ENCODE measurements around the gene KBTBD2.
"Not testable (repeated sequence)": the region's sequence is repeated elsewhere in the genome, so short reads cannot be mapped to it uniquely, and the experiment has no call there.

Gene KBTBD2

DNA sequence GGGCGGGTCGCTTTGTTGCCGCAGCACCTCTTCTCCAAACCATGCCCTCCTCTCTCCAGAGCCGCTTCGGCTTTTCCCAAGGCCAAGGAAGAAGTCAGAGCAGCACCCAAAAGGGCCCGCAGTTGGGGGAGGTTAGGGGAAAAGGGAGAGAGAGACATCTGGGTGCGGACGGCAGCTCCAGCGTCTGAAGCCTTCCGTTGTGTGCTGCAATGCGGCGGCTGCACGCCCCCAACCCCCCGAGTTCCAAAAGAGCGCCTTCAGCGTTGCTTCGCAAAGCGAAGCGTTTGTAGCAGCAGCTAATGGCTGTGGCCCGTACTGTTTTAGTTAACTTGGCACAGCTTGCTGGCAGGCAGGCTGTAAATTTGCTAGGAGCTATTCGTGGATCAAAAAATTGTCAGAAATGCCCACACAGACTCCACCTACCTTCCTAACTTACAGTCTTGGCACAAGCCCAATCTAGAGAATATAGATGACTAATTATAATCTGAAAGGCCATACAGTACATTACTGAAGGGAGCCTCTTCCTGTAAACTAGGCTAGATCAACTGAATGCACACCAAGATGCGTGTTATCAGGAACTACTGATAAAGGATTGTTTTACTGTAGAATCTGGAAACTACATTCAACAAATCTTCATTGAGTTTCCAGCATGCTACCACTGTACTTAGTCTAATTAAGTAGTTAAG is 1.1 kb upstream of the KBTBD2 start:
- DNase-seq = peak; percentile 11 to 75 (median 21)

DNA sequence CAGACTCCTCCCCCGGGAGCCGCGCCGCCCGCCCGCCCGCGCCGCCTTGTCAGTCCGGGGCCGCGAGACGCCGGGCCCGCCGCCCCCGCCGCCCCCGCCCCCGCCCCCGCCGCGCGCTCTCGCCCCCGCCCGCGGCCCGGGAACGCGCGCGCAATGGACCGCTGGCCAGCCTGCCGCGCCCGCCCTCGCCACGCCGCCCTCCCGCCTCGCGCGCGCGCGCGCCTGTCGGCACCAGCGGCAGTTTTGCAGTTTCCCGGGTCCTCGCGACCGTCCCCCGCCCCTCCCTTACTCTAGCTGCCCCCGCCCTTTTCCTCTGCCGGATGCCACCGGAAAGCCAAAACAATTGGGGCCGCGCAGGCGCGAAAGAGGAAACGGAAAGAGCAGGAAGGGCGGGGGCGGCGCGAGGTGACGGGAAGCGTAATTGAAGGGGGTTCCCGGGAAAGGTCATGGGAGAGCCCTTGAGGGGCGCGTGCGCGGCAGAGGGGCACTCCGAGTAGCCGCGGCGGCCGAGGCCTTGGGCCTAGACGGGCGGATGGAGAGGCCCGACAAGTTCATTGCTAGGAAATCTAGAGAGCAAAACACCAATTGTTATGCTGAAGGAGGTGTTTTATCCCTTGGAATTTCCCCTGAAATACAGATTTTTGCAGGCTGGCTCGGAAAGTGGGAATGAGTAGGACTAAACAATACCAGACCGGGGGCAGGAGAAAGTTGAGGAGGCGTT is 400 bp upstream of the KBTBD2 start:
- DNase-seq = peak; percentile 97 to 98 (median 97)

- DNase-seq = no peak
Measured at GRCh38 chr7:32890793-32891042, 842 bp downstream of the KBTBD2 start.

DNA sequence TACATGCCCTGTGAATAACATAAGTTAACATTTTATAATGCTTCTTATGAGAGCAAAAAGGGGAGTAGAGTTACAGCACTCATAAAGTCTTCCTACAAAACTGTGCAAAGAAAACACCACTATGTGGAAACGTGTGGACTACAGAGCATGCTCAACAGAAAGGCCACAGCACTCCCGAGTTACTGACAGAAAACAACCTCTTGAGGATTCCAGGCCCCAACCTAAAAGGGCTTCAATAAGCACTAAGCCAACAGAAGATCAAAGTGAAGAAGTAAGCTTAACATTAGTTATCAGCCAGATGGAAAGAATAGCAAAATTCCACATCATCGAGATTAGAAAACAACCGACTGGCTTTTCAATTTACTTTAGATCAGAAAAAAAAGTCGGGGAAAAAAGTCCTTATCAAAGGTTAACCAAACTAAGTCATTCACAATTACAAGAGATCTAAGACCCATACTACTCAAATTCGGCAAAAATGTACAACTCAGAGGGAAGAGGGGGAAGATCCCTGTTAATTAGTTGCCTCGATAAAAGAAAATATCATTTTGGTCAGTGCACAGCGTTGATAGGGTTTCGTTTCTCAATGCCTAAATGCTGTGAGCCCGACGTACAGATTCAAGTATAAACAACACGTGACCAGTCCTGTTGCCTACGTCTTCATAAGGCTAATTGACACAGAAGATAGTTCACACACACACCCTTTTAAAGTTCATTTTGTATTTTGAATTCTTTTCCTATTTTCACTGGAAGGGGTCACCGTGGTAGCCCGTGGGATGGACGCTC is 1.4 kb downstream of the KBTBD2 start:
- peak; percentile 11 to 74 (median 27) for DNase-seq

- no peak for DNase-seq
Measured at GRCh38 chr7:32888505-32888904, 3.1 kb downstream of the KBTBD2 start.

- no peak for DNase-seq
Measured at GRCh38 chr7:32887395-32887794, 4.2 kb downstream of the KBTBD2 start.

DNA sequence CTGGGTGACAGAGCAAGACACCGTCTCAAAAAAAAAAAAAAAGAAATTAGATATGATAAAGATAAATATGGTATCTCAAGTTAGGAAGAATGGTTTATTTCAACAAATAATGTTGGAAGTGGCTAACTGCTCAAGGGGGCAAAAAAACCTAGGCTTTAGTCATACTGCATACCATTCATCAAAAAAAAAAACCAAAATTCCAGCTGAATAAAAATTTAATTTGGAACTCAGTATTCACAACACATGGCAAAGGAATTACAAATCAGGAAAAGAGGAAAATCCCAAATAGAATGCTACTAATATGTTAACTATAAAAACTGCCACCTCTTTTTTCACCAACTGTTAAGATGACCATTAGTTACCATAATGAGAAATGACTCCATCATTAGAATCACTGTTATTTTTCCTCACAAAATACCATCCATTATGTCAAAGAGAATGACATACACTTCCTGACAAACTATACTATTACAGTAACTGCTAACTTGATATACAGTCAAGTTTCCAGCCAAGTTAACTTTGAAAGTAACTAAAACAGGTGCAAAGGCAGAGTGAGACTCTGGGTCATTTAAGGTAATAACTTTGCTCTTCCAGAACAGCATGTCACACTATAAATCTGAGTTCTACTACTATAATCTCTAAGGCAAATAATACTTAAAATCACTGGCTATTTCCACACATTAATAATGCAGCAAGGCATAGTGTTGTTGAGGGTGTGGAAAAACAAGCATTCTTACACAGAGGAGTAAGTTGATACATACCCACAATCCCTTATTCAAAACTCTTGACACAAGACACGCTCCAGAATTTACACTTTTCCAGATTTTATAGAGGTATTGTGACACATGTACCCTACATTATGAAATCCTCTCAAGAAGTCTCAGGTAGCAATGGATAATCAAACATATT is 10.2 kb downstream of the KBTBD2 start:
- no peak for DNase-seq

DNA sequence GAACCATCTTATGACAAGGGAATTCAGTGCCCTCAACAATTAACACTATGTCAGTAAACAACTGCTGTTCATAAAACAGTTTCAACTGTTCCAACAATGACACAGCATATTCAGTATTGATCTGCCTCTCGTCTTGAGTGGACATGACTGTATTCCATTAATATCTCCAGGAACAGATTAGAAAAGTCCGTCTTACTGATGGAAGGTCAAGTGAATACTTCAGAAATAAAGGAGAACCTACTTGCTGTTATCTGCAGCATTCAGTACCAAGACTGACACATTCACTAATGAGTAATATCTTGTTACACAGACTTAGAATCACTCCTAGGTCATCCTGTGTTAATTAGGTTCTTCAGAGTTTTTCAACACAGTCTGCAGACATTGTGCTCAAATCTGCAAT is 12.1 kb downstream of the KBTBD2 start:
- peak in 1 of 5 donors; percentile 8 for DNase-seq

- not testable (repeated sequence) for DNase-seq
Measured at GRCh38 chr7:32878023-32878422, 13.5 kb downstream of the KBTBD2 start.

- DNase-seq = no peak
Measured at GRCh38 chr7:32872421-32872820, 19.1 kb downstream of the KBTBD2 start.

- peak in 1 of 5 donors; percentile 20 for DNase-seq
Measured at GRCh38 chr7:32871624-32872371, 19.8 kb downstream of the KBTBD2 start.

- DNase-seq = no peak
Measured at GRCh38 chr7:32870298-32870697, 21.3 kb downstream of the KBTBD2 start.

DNA sequence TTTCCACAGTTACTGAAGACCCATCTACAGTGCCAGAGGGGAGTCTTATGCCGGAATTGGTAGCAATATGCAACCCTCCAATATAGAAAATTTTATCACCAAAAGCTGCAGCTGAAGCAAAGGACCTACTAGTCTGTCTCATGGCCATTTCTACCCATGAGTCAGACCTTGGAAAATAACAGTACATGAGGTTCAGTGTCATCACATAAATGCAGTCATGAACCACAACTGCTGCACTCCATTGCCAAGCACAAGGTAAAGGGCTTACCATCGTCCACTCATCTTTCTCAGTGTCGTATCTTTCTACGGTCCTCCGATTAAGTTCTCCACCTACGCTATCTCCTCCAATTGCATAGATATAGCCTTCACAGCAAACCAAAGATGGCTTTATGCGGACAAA is 21.8 kb downstream of the KBTBD2 start:
- no peak for DNase-seq

GRCh38 chr7:32868116-32868515 is 23.4 kb downstream of the KBTBD2 start:
- DNase-seq = no peak

DNA sequence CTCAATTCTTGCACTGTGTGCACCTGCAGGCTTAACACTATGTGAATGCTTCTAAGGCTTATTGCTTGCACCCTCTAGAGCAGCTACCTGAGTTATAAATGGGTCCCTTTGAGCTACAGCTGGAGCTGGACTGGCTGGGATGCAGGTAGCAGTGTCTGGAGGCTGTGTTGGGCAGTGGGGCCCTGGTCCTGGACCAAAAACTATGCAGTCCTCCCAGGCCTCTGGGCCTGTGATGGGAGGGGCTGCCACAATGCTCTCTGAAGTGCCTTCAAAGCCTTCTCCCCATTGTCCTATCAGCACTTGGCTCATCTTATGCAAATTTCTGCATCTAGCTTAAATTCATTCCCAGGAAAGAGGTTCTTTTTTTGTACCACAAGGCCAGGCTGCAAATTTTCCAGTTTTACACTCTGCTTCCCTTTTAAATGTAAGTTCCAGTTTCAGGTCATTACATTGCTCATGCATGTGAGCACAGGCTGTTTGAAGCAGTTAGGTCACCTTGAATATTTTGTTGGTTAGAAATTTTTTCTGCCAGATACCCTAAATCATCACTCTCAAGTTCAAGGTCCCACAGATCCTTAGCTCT is 26.0 kb downstream of the KBTBD2 start:
- no peak for DNase-seq

- not testable (repeated sequence) for DNase-seq
Measured at GRCh38 chr7:32863872-32864271, 27.7 kb downstream of the KBTBD2 start.

- no peak for DNase-seq
Measured at GRCh38 chr7:32860090-32860489, 31.5 kb downstream of the KBTBD2 start.

GRCh38 chr7:32858648-32859047 is 32.9 kb downstream of the KBTBD2 start:
- no peak for DNase-seq

DNA sequence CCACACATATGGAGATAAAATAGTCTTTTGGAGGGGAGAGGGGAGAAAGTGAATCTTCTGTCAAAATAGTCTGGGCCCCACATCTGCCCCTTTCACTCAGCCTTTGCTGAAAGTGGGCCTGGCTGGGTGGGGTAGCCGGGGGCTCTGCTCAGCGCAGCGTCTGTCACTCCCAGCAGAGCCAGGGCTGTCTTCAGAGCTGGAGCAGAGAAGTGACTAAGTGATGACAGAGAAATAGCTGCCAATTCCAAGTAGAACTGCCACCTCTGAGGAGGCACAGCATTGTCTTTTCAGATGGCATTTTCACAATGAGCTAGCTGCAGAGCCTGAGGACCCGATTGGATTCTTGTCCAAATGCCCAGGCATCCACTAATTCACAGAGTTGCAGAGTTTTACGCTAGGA is 34.5 kb downstream of the KBTBD2 start:
- not testable (repeated sequence) for DNase-seq

DNA sequence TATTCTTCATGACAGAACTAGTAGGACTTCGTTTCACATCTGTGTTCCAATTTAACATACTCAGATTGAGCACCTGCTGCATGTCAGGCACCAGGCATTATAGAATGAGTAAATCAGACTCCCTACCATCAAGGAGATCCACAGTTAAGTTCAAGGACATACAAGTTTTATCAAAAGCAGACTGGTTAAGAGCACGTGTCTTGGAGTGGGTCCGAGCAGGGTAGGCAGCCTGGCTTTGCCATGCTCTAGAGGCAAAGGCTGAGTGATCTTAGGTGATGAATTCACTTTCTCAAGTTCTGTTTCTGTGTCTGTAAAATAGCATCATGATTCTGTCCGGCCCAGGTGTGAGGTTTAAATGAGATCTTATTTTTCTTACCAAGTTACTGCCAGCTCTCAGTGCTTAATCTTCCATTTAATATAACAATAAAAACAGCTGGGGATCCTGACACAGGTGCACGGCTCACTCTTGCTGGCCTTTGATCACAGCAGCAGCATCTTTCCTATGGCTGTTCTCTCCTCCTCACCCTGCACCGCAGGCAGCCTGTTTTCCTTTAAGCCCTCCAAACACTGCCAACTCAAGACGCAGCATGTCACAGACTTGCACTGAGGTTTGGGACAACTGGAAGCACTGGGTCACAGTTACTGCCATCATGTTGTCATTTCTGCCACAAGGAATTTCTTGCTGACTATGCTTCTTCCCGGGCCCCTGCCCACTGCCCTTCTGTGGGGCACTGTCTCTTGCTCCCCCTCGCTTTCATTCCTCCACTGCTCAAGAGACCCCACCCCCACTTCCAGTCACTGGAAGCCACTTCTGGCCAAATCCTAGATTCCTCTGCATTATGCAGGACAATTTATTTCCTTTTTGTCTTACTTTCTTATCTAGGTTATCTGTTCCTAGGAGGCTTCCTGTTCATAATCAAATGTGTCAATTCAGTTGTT is 35.5 kb downstream of the KBTBD2 start:
- not testable (repeated sequence) for DNase-seq
